AG09309 (cell line): ENCODE results near the gene BCO2.

Experiments used
- DNase-seq: peaks from one replicate; pipeline ENCODE4 v3.0.0-alpha.2; 2010; ENCODE audit warnings: low read depth
- H3K4me3 ChIP-seq: 2 replicates; pipeline ENCODE4 v1.5.1; 2011; ENCODE audit warnings: mild to moderate bottlenecking, low read depth, low read length, moderate library complexity; ENCODE audit not compliant: control insufficient read depth
- TF ChIP-seq, protein P1 (sequence below): IDR thresholded peaks from 2 replicates; pipeline ENCODE4 v1.5.1; 2011; ENCODE audit warnings: mild to moderate bottlenecking, low read depth, low read length, inconsistent platforms; ENCODE audit not compliant: insufficient read depth, control insufficient read depth; ENCODE audit errors: missing control alignments

The BCO2 gene, protein sequence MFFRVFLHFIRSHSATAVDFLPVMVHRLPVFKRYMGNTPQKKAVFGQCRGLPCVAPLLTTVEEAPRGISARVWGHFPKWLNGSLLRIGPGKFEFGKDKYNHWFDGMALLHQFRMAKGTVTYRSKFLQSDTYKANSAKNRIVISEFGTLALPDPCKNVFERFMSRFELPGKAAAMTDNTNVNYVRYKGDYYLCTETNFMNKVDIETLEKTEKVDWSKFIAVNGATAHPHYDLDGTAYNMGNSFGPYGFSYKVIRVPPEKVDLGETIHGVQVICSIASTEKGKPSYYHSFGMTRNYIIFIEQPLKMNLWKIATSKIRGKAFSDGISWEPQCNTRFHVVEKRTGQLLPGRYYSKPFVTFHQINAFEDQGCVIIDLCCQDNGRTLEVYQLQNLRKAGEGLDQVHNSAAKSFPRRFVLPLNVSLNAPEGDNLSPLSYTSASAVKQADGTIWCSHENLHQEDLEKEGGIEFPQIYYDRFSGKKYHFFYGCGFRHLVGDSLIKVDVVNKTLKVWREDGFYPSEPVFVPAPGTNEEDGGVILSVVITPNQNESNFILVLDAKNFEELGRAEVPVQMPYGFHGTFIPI

DNA sequence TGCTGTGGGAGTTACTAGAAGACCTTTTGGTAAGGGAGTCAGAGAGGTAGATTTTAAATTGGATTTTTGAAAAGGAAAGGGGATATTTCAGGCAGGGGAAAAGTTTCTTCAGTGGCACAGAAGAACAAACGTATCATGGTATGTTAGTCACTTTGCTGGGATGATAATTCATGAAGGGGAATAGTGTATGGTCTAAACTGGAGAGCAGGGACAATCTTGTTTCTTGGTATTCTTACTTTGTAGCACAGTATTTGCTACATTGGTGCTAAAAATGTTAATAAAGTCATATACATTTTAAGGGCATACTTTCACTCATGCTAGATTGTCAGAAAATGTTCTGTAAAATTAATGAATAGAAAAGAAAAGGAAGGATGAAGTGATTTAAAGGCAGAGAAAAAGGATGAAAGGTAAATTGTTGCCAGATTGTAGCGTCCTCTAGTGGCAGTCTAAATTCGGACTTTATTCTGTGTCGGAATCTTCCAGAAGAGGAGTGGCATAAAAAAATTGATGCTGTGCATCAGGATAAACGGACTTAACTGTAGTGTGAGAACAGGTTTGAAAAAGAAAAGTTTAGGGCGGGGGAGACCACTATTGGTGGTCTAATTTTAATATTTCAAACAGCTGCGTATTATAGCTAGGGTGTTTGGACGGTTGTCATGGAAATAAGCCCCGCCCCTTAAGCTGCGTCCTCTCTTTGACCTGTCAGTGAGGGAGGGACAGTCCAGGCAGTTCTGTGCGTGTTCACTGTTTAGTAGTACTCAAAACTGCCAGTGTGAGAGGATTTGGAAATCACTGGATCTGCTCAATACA is at the start of gene BCO2:
TSS of gene BCO2 (plus strand) at position 724 of the 810 bp plus-strand sequence. CDS start 90 bp downstream, outside the sequence.
- DNase-seq: no peak

GRCh38 chr11:112127056-112127455 is 48.3 kb upstream of the BCO2 start:
- DNase-seq: no peak
- TF ChIP-seq, protein P1, sequence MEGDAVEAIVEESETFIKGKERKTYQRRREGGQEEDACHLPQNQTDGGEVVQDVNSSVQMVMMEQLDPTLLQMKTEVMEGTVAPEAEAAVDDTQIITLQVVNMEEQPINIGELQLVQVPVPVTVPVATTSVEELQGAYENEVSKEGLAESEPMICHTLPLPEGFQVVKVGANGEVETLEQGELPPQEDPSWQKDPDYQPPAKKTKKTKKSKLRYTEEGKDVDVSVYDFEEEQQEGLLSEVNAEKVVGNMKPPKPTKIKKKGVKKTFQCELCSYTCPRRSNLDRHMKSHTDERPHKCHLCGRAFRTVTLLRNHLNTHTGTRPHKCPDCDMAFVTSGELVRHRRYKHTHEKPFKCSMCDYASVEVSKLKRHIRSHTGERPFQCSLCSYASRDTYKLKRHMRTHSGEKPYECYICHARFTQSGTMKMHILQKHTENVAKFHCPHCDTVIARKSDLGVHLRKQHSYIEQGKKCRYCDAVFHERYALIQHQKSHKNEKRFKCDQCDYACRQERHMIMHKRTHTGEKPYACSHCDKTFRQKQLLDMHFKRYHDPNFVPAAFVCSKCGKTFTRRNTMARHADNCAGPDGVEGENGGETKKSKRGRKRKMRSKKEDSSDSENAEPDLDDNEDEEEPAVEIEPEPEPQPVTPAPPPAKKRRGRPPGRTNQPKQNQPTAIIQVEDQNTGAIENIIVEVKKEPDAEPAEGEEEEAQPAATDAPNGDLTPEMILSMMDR: no peak
- no peak overlapping the region for H3K4me3 ChIP-seq

More for the DNA sequence above, at the start of gene BCO2:
- peak within 1 kb of the TSS; percentile 8 for H3K4me3 ChIP-seq
- TF ChIP-seq, protein P1: peak; percentile 84

DNA sequence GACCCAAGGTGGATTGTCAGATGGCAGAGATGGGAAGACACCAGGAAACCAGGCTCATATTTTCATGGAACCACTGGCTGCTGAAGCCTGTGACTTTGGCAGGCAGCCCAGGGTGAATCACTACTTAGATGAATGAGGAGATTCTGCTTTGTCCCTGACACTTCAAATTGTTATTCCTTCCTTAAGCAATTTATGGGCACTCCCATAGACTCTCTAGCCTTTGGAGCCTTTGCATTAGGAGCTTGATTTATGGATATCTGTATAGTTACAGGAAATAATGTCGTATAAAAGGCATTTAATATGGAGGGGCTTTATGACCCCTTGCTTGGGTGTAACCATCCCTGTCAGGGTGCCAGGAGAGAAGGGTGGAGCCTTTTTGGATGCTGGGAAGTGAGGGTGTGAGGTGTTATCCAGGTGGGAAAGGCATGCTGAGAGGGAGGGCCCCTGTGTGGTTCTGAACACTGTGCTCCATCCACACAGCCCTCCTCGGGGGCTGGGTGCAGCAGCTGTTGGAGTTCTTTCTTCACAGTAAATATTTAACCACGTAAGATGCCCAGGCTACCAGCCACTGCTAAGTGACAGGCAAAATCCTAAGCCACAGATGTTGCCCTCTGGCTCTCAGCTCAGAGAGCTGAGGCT is 46.7 kb upstream of the BCO2 start:
- no peak overlapping the region for H3K4me3 ChIP-seq
- DNase-seq: peak; percentile 49
- TF ChIP-seq, protein P1: no peak

DNA sequence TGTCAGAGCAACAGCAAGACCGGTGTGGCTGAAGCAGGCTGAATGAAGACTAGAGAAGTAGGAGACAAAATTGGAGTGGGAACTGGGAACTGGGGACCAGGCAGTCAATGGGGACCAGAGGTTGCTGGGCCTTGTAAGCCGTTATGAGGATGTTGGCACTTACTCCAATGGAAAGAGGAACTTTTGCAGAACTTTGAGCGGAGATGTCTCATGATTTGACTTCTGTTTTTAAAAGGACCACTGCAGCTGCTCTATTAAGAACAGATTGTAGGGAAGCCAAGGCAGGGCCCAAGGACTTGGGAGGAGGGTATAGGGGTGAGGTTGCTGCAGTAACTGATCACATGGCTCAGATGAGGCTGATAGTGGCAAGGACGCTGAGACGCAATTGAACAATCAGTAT is 45.7 kb upstream of the BCO2 start:
- no peak overlapping the region for H3K4me3 ChIP-seq
- TF ChIP-seq, protein P1: no peak
- no peak for DNase-seq

- TF ChIP-seq, protein P1: no peak
- no peak for DNase-seq
- no peak overlapping the region for H3K4me3 ChIP-seq
Observed at GRCh38 chr11:112132737-112133136, 42.6 kb upstream of the BCO2 start.

GRCh38 chr11:112134473-112134872 is 40.8 kb upstream of the BCO2 start:
- TF ChIP-seq, protein P1: no peak
- DNase-seq: no peak
- H3K4me3 ChIP-seq: no peak overlapping the region
